Superior temporal gyrus (tissue), 1 donor: ENCODE data around the gene DPH1.
"Not testable (repeated sequence)": the region's sequence is repeated elsewhere in the genome, so short reads cannot be mapped to it uniquely, and the experiment has no call there.

Experiments
- DNase-seq: peaks from one replicate; pipeline ENCODE4 v3.0.0-alpha.2; 2016; ENCODE audit errors: extremely low spot score

The DPH1 gene

DNA sequence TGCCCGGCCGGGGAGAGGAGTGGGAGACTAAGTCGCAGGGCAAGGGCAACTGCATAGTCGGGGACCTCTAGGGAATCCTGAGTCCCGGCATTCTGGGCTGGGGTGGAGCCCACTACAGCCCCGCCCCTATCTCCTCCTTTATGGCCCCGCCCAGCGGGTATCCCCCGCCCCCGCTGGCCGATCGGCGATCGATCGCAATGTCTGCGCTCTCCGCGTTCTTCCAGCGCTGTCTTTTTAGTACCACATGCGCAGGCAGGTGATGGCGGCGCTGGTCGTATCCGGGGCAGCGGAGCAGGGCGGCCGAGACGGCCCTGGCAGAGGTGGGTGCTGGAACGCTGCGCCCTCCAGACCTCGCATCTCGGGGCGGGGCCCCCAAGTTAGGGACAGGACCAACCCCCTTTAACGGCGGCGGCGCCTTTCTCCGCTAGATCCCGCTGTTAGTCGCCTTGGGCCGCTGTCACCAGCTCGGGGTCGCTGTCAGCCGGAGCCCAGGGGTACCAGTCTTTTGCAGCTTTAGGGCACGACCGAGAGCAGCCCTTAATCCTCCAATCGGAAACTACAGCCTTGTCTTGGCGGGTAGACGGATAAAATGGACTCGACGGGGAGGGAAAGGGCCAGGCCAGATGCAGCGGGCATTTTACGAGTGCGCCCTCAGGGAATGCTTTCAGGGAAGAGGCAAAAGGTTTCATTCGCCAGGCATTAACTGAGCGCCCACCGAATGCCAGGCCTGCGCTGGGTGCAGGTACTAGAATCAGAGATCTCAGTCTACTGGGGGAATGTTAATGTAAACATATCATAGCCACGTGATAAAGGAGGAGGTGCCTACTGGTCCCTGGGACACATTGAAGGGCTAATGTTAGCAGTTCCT, at the start of gene DPH1:
Gene DPH1 (plus strand): TSS at position 243 of the 868 bp plus-strand sequence. CDS start 17 bp downstream, at position 260.
- DNase-seq: peak; percentile 87

DNA sequence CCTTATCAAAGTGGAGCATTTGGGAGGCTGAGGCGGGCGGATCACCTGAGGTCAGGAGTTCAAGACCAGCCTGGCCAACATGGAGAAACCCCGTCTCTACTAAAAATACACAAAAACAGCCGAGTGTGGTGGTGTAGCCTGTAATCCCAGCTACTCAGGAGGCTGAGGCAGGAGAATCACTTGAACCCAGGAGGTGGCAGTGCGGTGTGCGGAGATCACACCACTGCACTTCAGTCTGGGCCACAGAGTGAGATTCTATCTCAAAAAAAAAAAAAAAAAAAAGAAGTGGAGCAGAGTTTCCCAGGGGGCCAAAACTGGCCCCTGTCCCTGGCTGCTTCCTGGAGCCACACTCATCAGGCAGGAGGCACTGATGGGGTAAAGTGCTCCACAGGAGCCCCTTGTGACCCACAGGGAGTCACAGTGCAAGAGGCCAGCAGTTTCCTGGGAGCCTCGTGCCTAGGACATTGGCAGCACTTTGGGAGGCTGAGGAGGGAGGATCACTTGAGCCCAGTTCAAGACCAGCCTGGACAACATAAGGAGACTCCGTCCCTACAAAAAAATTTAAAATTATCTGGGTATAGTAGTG, 49.2 kb upstream of the DPH1 start:
- DNase-seq: no peak

DNA sequence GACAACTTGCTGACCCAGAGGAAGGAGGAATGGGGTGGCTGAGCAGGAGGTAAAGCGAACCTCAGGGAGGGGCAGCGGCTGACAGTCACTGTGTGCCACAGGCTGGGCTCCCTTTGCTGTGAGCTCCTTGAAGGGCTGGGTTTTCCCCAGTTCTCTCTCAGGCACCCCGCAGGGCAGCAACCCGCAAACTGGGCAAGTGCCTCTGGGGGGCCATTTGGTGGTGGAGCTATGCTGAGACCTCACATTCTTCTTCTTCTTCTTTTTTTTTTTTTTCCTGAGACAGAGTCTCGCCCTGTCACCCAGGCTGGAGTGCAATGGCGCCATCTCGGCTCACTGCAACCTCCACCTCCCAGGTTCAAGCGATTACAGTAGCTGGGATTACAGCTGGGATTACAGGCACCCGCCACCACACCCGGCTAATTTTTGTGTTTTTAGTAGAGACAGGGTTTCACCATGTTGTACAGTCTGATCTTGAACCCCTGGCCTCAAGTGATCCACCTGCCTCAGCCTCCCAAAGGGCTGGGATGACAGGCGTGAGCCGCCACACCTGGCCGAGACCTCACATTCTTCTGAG, 47.1 kb upstream of the DPH1 start:
- DNase-seq: not testable (repeated sequence)

DNA sequence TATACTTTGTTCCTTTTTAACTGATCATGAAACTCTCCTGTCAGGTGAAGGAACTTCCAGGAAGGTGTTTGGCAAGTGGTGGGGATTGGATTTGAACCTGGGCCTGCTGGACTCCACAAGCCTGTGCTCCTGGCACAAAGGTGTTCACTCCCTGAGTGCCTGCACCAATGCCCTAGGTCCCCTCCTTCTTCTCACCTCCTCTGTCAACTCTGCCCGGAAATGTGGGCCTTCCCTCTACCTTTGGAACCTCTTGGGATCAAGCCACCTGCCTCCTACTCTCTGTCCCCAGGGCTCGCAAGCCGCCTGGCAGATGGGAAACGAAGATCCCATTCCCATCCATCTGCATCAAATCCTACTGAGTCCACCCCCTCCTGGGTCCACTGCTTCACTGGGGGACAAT, 44.9 kb upstream of the DPH1 start:
- no peak for DNase-seq

DNA sequence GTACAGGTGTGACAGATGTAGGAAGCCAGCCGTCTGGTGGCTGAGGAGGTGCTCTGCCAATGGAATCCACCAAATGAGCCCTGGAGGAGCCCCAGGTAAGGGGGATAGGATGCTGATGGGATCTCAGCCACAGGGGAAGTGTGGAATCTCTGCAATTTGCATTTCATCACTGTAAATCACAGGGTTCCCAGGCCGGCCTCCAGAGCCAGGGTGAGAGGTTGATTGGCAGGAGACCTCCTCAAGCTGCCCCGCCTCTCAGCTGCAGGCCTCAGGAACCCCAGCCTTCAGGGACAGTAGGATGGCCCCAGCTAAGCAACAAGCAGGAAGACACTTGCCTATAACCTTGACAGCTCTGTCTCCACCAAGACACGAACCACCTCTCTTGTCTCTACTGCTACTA, 44.3 kb upstream of the DPH1 start:
- no peak for DNase-seq

DNA sequence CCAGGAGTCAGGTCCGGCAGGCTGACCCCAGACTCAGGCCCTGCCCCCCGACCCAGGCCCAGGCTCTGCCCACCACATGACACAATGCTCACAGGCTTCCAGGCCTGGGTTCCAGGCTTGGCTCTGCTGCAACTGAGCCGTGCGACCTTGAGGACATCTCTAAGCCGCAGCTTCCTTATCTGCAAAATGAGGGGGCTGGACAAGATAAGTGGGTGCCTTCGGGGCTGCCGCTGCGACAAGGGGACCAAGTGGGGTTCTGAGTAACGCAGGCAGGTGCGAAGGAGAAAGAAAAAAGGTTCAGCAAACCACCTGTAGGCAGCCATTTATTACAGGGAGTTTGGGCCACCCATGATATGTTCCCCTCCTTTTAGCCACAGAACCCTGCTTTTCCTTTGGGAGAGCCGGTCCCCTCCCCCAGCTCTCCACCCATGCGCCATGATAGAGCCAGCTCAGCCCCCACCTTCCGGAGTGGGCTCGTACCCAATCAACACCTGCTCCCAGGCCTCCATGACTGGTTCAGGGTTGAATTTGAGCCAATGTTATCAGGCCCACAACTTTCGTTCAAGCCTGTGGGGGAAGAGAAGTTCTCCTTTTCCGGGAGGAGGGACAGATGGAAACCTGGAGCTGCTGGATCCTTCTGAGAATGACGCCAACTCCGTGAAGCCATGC, 43.0 kb upstream of the DPH1 start:
- DNase-seq: peak; percentile 67

DNA sequence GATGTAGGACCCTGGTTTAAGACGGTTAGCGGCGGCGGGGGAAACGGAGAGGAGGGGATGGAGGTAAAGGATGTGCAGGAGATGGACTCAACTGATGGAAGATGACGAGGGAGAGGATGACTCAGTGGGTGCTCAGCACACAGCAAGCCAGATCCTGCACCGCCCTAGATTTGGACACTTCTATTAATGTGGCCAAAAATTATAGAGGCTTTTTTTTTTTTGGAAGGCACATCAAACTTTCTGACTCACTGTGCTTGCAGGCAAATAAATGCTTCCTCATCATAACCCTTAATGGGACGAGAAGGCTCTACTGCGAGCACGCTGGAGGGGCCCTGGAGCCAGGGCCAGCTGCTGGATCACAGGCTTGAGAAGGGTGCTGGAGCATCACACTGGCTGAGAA, 40.8 kb upstream of the DPH1 start:
- DNase-seq: no peak

DNA sequence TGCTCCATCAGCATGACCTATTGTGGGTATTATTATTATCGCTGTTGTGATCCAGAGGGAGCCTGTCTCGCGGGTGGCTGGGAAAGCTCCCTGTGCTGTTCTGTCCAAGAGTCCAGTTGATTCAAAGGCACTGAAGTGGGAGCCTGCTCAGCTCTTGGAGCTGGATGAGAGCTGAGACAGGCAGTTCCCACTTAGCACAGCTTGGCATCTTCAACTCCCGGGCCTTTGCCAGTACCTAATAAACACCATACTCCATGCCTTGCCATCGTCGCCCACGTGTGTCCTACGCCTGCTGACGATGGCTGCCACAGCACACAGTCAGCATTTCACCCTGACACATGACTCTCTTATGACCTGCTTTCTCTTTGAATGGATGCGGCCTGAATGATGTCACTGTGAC, 37.4 kb upstream of the DPH1 start:
- DNase-seq: peak; percentile 66

DNA sequence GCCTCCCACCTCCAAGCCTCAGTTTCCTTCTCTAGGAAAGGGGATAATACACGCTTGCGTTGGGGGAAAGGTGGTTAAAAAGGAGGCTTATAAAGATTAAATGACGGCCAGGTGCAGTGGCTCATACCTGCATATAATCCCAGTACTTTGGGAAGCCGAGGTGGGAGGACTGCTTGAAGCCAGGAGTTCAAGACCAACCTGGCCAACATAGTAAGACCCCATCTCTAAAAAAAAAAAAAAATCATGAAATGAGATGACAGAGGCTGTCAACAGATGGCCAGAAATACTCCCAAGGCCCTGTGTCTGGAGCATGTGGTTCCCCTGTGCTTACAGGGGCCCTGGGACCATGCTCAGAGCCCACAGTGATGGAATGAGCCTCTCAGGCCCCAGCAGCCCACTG, 35.2 kb upstream of the DPH1 start:
- DNase-seq: no peak

DNA sequence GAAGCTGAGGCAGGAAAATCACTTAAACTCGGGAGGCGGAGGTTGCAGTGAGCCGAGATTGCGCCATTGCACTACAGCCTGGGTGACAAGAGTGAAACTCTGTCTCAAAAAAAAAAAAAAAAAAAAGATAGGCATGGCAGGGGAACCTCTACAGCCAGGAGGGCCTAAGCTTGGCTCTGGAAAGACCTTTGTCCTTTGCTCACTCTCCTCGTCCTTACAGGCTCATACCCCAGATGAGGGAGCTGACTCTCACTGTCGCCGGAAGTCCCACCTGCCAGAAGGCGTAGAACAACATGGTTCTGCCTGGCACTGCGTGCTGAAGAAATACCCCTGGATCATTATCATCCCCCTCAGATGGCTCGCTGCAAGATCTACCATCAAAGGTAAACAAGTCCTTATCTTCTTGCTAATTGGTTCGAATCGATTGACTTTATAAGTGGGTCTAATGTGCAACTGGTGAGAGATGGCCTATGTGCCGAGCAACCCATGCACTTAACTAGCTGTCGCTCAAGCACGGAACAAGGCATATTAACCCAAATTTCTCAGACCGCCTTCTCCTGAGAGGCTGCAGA, 34.5 kb upstream of the DPH1 start:
- DNase-seq: no peak

DNA sequence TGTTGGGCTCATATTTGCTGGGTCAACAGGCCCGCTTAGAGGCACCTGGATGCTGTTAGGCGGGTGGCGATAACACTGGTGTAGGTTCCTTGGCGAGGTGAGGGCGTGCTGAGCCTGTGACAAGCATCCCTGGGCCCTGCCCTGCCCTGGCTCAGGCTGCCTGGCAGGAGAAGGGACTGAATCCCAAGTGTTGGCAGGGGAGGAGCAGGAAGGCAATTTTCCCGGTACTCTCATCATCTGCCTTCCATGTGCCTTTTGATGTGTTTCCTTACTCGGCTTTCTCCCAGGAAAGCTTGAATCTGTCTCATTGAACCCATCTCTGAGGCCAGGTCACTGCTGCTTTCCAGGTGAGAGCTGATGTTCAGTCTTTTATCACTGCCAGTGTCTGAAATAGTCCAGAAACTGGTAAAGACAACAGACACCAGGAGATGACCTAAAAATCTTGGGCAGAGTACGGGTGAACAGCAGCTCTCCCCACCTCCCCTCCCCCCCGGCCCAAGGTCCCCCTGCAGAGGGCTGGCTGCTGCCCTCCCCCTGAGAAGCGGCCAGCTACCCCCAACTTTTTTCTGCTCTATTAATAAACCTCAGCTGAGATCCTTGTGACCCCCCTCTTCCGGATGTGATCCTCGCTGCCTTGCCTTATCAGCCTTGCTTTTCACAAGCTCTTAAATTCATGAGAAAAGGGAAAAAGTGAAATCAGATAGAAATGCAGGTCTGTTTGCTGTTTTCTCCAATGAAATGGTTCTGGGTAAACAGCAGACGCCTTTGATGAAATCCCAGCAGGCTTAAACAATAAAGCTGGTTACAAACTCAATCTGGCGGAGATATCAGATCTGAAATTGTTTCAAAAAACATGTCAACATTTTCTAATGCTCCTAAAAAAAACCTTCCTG, 33.8 kb upstream of the DPH1 start:
- DNase-seq: no peak

DNA sequence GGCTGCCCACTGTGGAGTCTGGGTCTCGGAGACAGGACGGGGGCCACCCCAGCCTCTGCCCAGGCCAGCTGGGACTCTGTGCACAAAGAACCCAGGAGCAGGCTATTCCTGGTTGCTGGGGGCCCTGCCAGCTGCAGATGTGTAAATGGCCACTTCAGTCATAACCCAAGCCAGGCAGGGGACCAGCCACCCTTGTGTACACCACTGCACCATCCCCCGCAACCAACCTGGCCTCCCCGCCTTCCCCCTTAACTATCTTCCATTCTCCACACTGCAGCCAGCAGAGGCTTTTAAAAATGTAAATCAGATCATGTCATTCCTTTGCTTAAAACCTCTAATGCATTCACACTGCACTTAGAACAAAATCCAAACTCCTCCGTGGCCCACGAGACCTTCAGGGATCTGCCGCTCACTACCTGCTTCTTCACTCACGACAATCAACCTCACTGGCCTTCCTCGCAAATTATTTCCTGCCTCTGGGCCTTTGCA, 33.1 kb upstream of the DPH1 start:
- no peak for DNase-seq

DNA sequence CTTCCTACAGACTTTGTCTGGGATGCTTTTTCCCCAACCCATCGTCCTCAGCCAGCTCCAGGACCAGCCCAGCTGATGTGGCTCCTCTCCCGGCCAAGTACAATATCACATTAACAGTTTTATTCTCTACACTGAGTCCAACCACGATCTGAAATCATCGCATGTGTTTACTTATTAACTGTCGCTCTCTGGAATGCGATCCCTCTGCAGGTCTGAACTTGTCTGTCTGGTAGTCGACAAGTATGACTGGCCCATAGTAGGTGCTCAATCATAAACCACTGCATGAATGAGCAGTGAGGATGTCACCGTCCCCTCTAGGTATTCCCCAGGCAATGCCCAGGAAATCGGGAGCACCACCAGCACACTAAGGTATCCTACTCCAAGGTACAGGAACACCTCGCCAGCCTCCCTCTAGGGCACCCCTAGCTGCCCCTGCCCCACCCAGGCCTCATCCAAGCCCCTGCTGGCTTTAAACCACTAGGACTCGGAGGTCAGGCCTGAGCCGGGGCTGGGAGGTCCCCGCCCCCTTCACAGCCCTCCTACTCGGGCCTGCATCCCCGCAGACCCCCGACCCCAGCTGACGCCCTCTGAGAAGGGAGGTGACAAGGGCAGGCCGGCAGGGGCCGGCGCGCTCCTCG, 32.5 kb upstream of the DPH1 start:
- peak; percentile 19 for DNase-seq

DNA sequence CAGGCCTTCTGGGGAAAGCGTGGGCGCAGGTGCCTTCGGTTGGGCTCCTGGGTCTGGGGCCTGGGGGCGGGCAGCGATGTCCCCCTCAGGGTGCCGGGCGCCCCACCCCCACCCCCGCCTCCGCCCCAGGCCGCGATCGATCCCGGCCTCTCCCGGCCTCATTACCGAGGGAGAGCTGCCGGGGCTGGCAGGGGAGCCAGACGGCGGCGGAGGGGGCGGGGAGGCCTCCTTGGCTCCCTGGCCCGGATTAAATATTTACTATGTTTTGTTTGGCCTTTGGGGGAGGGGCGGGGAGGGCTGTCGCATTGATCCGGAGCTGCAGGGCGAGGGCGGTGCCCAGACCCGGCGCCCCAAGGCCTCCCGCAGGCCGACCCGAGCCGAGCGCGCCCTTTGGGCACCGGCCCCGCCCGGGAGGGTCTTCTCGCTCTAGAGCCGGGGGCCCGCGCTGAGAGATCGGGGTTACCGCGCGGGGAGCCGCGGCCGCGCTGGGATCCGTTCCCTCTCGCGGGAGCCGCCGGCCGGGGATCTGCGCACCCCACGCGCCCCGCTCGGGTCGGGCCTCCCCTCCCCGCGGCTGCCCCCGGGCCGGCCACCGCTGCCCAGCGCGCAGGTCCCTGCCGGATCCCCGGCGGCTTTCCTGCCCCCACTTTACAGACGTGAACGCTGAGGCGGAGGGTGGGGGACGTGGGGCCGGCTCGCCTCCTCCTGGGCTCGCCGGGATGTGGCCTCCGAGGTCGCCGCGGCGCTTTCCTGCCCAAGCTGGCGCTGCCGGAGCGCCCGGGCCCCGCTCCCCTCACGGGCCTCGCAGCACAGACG, 31.8 kb upstream of the DPH1 start:
- no peak for DNase-seq

DNA sequence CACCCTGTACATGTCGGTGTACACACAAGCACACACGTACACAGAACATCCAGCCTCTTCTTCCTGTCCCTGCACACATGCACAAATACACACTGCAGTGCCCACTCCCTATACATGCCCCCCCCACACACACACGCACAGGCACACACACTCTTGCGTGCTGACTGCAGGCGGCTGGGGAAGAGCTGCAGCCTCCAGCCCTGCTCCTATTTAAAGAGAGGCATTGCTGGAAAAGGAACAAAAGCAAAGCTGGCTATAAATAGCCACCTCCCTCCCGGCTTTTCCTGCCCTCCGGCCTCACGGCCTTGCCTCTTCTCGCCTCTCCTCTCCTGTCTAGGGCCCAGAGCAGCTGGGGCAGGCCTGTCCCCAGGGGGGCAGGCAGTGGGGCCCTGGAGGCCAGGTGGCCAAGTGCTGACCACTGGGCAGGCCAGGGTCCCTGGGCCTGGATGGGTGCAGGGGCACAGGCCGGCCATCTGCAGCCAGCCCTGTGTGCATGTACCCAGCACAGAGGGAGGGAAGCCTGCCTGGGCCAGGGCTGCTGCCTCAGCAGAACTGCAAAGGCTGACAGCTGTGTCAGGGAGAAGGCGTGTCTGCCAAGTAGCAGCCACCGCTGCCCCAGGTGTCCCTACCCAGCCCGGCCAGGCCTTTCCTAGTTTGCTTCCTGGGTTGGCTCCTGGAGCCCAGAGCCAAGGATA, 30.2 kb upstream of the DPH1 start:
- DNase-seq: peak; percentile 33

DNA sequence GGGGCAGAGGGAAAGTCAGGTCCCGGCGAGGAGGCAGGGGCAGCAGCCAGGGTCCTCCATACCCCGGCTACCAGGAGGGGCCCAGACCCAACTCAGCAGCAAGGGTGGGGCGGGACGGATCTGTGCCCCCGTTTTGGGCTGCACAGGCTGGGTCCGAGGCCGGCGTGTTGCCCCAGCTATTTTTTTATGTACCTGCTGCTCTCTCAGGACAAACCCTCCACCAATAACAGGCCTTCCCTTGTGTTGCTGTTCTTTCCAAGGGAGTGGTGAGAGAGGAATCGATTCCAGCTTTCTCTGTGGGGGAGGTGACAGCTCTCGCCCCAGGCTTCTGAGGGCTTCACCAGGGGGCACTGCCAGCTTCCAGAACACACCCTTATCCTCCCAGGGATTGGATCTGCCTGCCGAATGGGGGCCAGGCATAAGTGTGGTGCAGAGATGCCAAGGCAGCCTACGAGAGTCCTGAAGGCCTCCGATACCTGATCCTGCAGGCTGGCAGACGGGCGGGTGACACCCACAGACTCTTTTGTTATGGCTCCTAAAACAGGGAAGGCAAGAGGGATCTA, 27.1 kb upstream of the DPH1 start:
- no peak for DNase-seq

DNA sequence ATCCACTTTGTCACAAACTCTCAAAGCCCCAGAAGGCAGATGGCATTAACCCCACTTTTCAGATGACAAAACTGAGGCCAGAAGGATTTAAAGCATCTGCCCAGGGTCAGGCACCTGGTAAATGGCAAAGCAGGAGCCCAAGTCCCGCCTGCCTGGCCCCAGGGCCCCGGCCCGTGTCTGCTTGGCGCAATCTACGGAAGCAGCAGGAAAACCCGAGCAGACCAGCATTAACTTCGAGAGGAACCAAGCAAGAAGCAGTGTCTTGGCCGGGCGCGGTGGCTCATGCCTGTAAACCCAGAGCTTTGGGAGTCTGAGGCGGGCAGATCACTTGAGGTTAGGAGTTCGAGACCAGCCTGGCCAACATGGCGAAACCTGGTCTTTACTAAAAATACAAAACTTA, 26.4 kb upstream of the DPH1 start:
- DNase-seq: no peak

DNA sequence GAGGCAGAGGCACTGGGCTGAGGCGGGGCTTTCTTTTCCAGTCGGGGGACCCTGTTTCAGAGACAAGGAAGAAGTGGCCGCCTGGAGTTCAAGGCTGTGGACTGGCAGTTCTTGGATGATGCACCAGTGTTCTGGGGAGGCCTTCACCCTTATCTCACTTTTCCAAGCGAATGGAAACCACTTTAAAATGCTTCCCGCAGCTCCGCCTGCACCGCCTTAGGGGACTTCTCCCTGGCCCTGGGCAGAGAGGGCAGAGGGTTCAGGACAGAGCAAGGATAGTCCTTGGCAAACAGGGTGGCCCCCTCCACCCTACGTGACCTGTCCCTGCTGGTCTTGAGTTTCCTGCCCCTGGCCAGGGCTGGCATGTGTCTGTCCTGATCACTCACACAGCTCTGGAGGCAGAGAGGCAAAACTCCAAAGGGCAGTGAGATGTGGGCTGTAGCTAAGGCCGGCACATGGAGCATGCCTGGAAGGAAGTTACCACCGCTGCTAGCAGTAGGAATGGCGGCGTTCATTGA, 25.5 kb upstream of the DPH1 start:
- no peak for DNase-seq
